Measurements from ENCODE around the gene EPB42. TPM values are rescaled to one million over a fixed set of nuclear protein-coding genes. Genes with fewer than 3 reads are reported as not detected.

EPB42 gene
- total RNA-seq, 5 donors from 2014 or later (not counting 1 experiment from before 2014, with no cell fraction given), result not detected

GRCh38 chr15:43225201-43225949 is 4.6 kb upstream of the EPB42 start:
- ATAC-seq (replicated peaks in 1 of 4) (peak; percentile 76 to 86 (median 82)), DNase-seq (peak in 26 of 35 experiments; percentile 8 to 76 (median 26))
- Mint-ChIP-seq H3K4me1 (peaks cover 6 to 10% (median 7%) of the 10 kb centered on the region in 3 donors), H3K27me3 (peaks cover 9 to 19% of the 10 kb centered on the region in 2 donors), H3K4me3 (peak overlapping the region in 2 of 3 donors; percentile 6 to 32), H3K27ac (no peak overlapping the region), H3K36me3 (no peaks in the 10 kb centered on the region), H3K9me3 (no peaks in the 10 kb centered on the region)
- no peaks in the 10 kb centered on the region for H3K36me3 ChIP-seq (ENCODE audit: control insufficient read depth in 2 of 2, extremely low read depth in 1 of 2, insufficient read depth in 1 of 2, low read length in 1 of 2)
- H3K4me1 ChIP-seq (ENCODE audit: control insufficient read depth in 1 of 2, extremely low read depth in 1 of 2, insufficient read depth in 2 of 2, low read length in 2 of 2), result peaks cover 0 to 7% of the 10 kb centered on the region in 2 experiments
- peaks cover 0 to 8% of the 10 kb centered on the region in 2 experiments for H3K27me3 ChIP-seq (replicated peaks in 1 of 2; ENCODE audit: control insufficient read depth in 2 of 2, extremely low read depth in 1 of 2, insufficient read depth in 2 of 2, low read length in 1 of 2)
- no peak overlapping the region for H3K27ac ChIP-seq (ENCODE audit: low read length)
- H3K4me3 ChIP-seq (ENCODE audit: control insufficient read depth in 1 of 2, extremely low read depth in 1 of 2, low read length in 1 of 2), result no peak overlapping the region
- no peaks in the 10 kb centered on the region for H3K9me3 ChIP-seq
- CTCF ChIA-PET, result interaction anchor here (0.6 to 2.8 kb wide), 15 partner anchors 9 to 1613 kb away, joined by 3 to 60 read pairs (median 4); no protein-coding TSS in a partner anchor
- WGBS (ENCODE audit: insufficient coverage), result 69% methylated on average over 9 of the region's 16 CpGs
- POLR2A ChIA-PET, result interaction anchor here (0.5 to 0.8 kb wide), 3 partner anchors 152 to 1383 kb away, joined by 3 read pairs; no protein-coding TSS in a partner anchor

- Mint-ChIP-seq H3K4me1 (peaks cover 6 to 10% (median 7%) of the 10 kb centered on the region in 3 donors), H3K36me3 (no peaks in the 10 kb centered on the region), H3K27me3 (peaks cover 9 to 16% of the 10 kb centered on the region in 2 donors), H3K27ac (no peak overlapping the region), H3K4me3 (no peak overlapping the region), H3K9me3 (no peaks in the 10 kb centered on the region)
- DNase-seq (no peak), ATAC-seq (replicated peaks in 1 of 4) (no peak)
- no CpG with 5 or more reads among the region's 1 CpG for WGBS (ENCODE audit: insufficient coverage)
- peaks cover 0 to 7% of the 10 kb centered on the region in 2 experiments for H3K4me1 ChIP-seq (ENCODE audit: control insufficient read depth in 1 of 2, extremely low read depth in 1 of 2, insufficient read depth in 2 of 2, low read length in 2 of 2)
- H3K27me3 ChIP-seq (replicated peaks in 1 of 2; ENCODE audit: control insufficient read depth in 2 of 2, extremely low read depth in 1 of 2, insufficient read depth in 2 of 2, low read length in 1 of 2), result peaks cover 0 to 19% of the 10 kb centered on the region in 2 experiments
- ChIA-PET CTCF (interaction anchor here in 1 of 2 donors (0.7 kb wide), 1 partner anchor 64 kb away, joined by 3 read pairs; no protein-coding TSS in a partner anchor), POLR2A (no interaction called here)
- no peak overlapping the region for H3K4me3 ChIP-seq (ENCODE audit: control insufficient read depth in 1 of 2, extremely low read depth in 1 of 2, low read length in 1 of 2)
- no peaks in the 10 kb centered on the region for H3K36me3 ChIP-seq (ENCODE audit: control insufficient read depth in 2 of 2, extremely low read depth in 1 of 2, insufficient read depth in 1 of 2, low read length in 1 of 2)
- no peak overlapping the region for H3K27ac ChIP-seq (ENCODE audit: low read length)
- no peaks in the 10 kb centered on the region for H3K9me3 ChIP-seq
Observed at GRCh38 chr15:43221422-43221821, 604 bp upstream of the EPB42 start.

- DNase-seq (no peak), ATAC-seq (replicated peaks in 1 of 4) (no peak)
- Mint-ChIP-seq H3K27me3 (peaks cover 4 to 9% of the 10 kb centered on the region in 2 donors), H3K4me1 (peaks cover 0 to 1% (median 0%) of the 10 kb centered on the region in 3 donors), H3K4me3 (no peak overlapping the region), H3K9me3 (no peaks in the 10 kb centered on the region), H3K36me3 (no peaks in the 10 kb centered on the region), H3K27ac (no peak overlapping the region)
- Histone ChIP-seq H3K4me3 (ENCODE audit: control insufficient read depth in 1 of 2, extremely low read depth in 1 of 2, low read length in 1 of 2) (no peak overlapping the region), H3K27ac (ENCODE audit: low read length) (no peak overlapping the region), H3K9me3 (no peaks in the 10 kb centered on the region), H3K36me3 (ENCODE audit: control insufficient read depth in 2 of 2, extremely low read depth in 1 of 2, insufficient read depth in 1 of 2, low read length in 1 of 2) (no peaks in the 10 kb centered on the region), H3K4me1 (ENCODE audit: control insufficient read depth in 1 of 2, extremely low read depth in 1 of 2, insufficient read depth in 2 of 2, low read length in 2 of 2) (peaks cover 0 to under 1% of the 10 kb centered on the region in 2 experiments), H3K27me3 (replicated peaks in 1 of 2; ENCODE audit: control insufficient read depth in 2 of 2, extremely low read depth in 1 of 2, insufficient read depth in 2 of 2, low read length in 1 of 2) (peaks cover 0 to 14% of the 10 kb centered on the region in 2 experiments)
- CTCF ChIA-PET, result interaction anchor here in 1 of 2 donors (0.7 kb wide), 1 partner anchor 60 kb away, joined by 4 read pairs; no protein-coding TSS in a partner anchor
- POLR2A ChIA-PET, result no interaction called here
- 76% methylated on average over 13 of the region's 16 CpGs for WGBS (ENCODE audit: insufficient coverage)
Observed at GRCh38 chr15:43219929-43220928, 589 bp downstream of the EPB42 start.

- H3K4me1 Mint-ChIP-seq, result no peaks in the 10 kb centered on the region
- H3K27me3 ChIP-seq (replicated peaks in 1 of 2; ENCODE audit: control insufficient read depth in 2 of 2, extremely low read depth in 1 of 2, insufficient read depth in 2 of 2, low read length in 1 of 2), result peaks cover 0 to 10% of the 10 kb centered on the region in 2 experiments
- H3K4me3 ChIP-seq (ENCODE audit: control insufficient read depth in 1 of 2, extremely low read depth in 1 of 2, low read length in 1 of 2), result no peak overlapping the region
- peaks cover 4 to 7% of the 10 kb centered on the region in 2 donors for H3K27me3 Mint-ChIP-seq
- H3K4me1 ChIP-seq (ENCODE audit: control insufficient read depth in 1 of 2, extremely low read depth in 1 of 2, insufficient read depth in 2 of 2, low read length in 2 of 2), result no peaks in the 10 kb centered on the region
- ChIA-PET CTCF (no interaction called here), POLR2A (no interaction called here)
- ATAC-seq (replicated peaks in 1 of 4) (no peak), DNase-seq (peak in 2 of 35 experiments; percentile 4 to 17)
- no peak overlapping the region for H3K27ac Mint-ChIP-seq
- no peaks in the 10 kb centered on the region for H3K9me3 ChIP-seq
- H3K27ac ChIP-seq (ENCODE audit: low read length), result no peak overlapping the region
- no peak overlapping the region for H3K4me3 Mint-ChIP-seq
- H3K36me3 ChIP-seq (ENCODE audit: control insufficient read depth in 2 of 2, extremely low read depth in 1 of 2, insufficient read depth in 1 of 2, low read length in 1 of 2), result no peaks in the 10 kb centered on the region
- H3K9me3 Mint-ChIP-seq, result no peaks in the 10 kb centered on the region
- 95% methylated on average over 3 of the region's 13 CpGs for WGBS (ENCODE audit: insufficient coverage)
- no peaks in the 10 kb centered on the region for H3K36me3 Mint-ChIP-seq
Observed at GRCh38 chr15:43218908-43219706, 1.7 kb downstream of the EPB42 start.

GRCh38 chr15:43215961-43216360 is 4.9 kb downstream of the EPB42 start:
- no peak overlapping the region for H3K4me3 ChIP-seq (ENCODE audit: control insufficient read depth in 1 of 2, extremely low read depth in 1 of 2, low read length in 1 of 2)
- POLR2A ChIA-PET, result no interaction called here
- CTCF ChIA-PET, result interaction anchor here in 1 of 2 donors (0.8 kb wide), 1 partner anchor 10 kb away, joined by 4 read pairs; no protein-coding TSS in a partner anchor
- Mint-ChIP-seq H3K36me3 (no peaks in the 10 kb centered on the region), H3K4me1 (no peaks in the 10 kb centered on the region), H3K27ac (no peak overlapping the region), H3K9me3 (no peaks in the 10 kb centered on the region), H3K4me3 (no peak overlapping the region), H3K27me3 (peaks cover 3 to 4% of the 10 kb centered on the region in 2 donors)
- no peak overlapping the region for H3K27ac ChIP-seq (ENCODE audit: low read length)
- no peak for ATAC-seq (replicated peaks in 1 of 4)
- H3K36me3 ChIP-seq (ENCODE audit: control insufficient read depth in 2 of 2, extremely low read depth in 1 of 2, insufficient read depth in 1 of 2, low read length in 1 of 2), result no peaks in the 10 kb centered on the region
- no peaks in the 10 kb centered on the region for H3K9me3 ChIP-seq
- 80% methylated on average over 4 of the region's 7 CpGs for WGBS (ENCODE audit: insufficient coverage)
- no peak for DNase-seq
- peaks cover 0 to 19% of the 10 kb centered on the region in 2 experiments for H3K27me3 ChIP-seq (replicated peaks in 1 of 2; ENCODE audit: control insufficient read depth in 2 of 2, extremely low read depth in 1 of 2, insufficient read depth in 2 of 2, low read length in 1 of 2)
- no peaks in the 10 kb centered on the region for H3K4me1 ChIP-seq (ENCODE audit: control insufficient read depth in 1 of 2, extremely low read depth in 1 of 2, insufficient read depth in 2 of 2, low read length in 2 of 2)

Data from T-cell (primary cell).